Transverse colon (tissue), 4 donors: ENCODE data around the gene ZNF865.

Experiments used
- CTCF ChIP-seq, 5 experiments: fragments of 200-600 bp in 3 of 5; fragments of 450-650 bp in 2 of 5; sonication (generic) in 3 of 5; IDR thresholded peaks; 1 replicate in 2 of 5; 2 replicates in 3 of 5; pipeline ENCODE4 v1.5.1; 2016 to 2017; ENCODE audit warnings: antibody characterized with exemption in 5 of 5, inconsistent platforms in 3 of 5, mild to moderate bottlenecking in 2 of 5, moderate library complexity in 1 of 5
- POLR2AphosphoS5 ChIP-seq, 3 donors: sonication (generic); formaldehyde crosslinking; IDR thresholded peaks; one replicate each; pipeline ENCODE4 v1.6.1; 2016; ENCODE audit warnings: antibody characterized with exemption in 3 of 3

- TF ChIP-seq POLR2AphosphoS5 (IDR thresholded peaks at IDR 0.05), result no peak
- no peak for TF ChIP-seq CTCF (IDR thresholded peaks at IDR 0.05)
Measured at GRCh38 chr19:55588738-55589137, 16.7 kb upstream of the ZNF865 start.
